Activated naive CD4-positive, alpha-beta T cell treated with anti-CD3 and anti-CD28 coated beads, Interleukin-2, amount 50 U/mL, for 24 hours (primary cell): Measurements from ENCODE around the gene GNG12.

ENCODE experiments used
- H3K27ac Mint-ChIP-seq: one replicate; pipeline ENCODE4 v1.8.0; 2021; ENCODE audit warnings: mild to moderate bottlenecking, mixed read lengths
- H3K27me3 Mint-ChIP-seq: one replicate; pipeline ENCODE4 v1.8.0; 2021; ENCODE audit warnings: mixed read lengths
- H3K36me3 Mint-ChIP-seq: one replicate; pipeline ENCODE4 v1.8.0; 2021; ENCODE audit warnings: mixed read lengths
- H3K4me1 Mint-ChIP-seq: one replicate; pipeline ENCODE4 v1.8.0; 2021; ENCODE audit warnings: mixed read lengths
- H3K4me3 Mint-ChIP-seq: one replicate; pipeline ENCODE4 v1.8.0; 2021; ENCODE audit warnings: mild to moderate bottlenecking, mixed read lengths
- H3K9me3 Mint-ChIP-seq: one replicate; pipeline ENCODE4 v1.8.0; 2021; ENCODE audit warnings: mixed read lengths

Gene GNG12

GRCh38 chr1:67811781-67812180 is 21.5 kb downstream of the GNG12 start:
- Mint-ChIP-seq H3K9me3 (no peaks in the 10 kb centered on the region), H3K27ac (no peak overlapping the region), H3K4me3 (no peak overlapping the region), H3K27me3 (no peaks in the 10 kb centered on the region), H3K4me1 (no peaks in the 10 kb centered on the region), H3K36me3 (no peaks in the 10 kb centered on the region)

GRCh38 chr1:67809887-67810286 is 23.4 kb downstream of the GNG12 start:
- Mint-ChIP-seq H3K27ac (no peak overlapping the region), H3K27me3 (peaks cover 5% of the 10 kb centered on the region), H3K36me3 (no peaks in the 10 kb centered on the region)

GRCh38 chr1:67807282-67807681 is 26.0 kb downstream of the GNG12 start:
- Mint-ChIP-seq H3K9me3 (no peaks in the 10 kb centered on the region), H3K4me1 (no peaks in the 10 kb centered on the region), H3K36me3 (no peaks in the 10 kb centered on the region), H3K27me3 (peaks cover 18% of the 10 kb centered on the region), H3K4me3 (no peak overlapping the region), H3K27ac (no peak overlapping the region)

More at GRCh38 chr1:67809887-67810286, 23.4 kb downstream of the GNG12 start:
- Mint-ChIP-seq H3K4me3 (no peak overlapping the region), H3K4me1 (no peaks in the 10 kb centered on the region), H3K9me3 (no peaks in the 10 kb centered on the region)

- no peak overlapping the region for H3K4me3 Mint-ChIP-seq
- no peaks in the 10 kb centered on the region for H3K9me3 Mint-ChIP-seq
- no peaks in the 10 kb centered on the region for H3K4me1 Mint-ChIP-seq
- H3K27me3 Mint-ChIP-seq: peaks cover 30% of the 10 kb centered on the region
- H3K36me3 Mint-ChIP-seq: no peaks in the 10 kb centered on the region
- no peak overlapping the region for H3K27ac Mint-ChIP-seq
Measured at GRCh38 chr1:67804710-67805109, 28.6 kb downstream of the GNG12 start.

GRCh38 chr1:67803380-67804279 is 29.6 kb downstream of the GNG12 start:
- no peak overlapping the region for H3K27ac Mint-ChIP-seq
- no peak overlapping the region for H3K4me3 Mint-ChIP-seq
- H3K36me3 Mint-ChIP-seq: no peaks in the 10 kb centered on the region
- no peaks in the 10 kb centered on the region for H3K9me3 Mint-ChIP-seq
- peaks cover 30% of the 10 kb centered on the region for H3K27me3 Mint-ChIP-seq
- no peaks in the 10 kb centered on the region for H3K4me1 Mint-ChIP-seq

GRCh38 chr1:67802565-67802964 is 30.7 kb downstream of the GNG12 start:
- H3K4me3 Mint-ChIP-seq: no peak overlapping the region
- H3K27ac Mint-ChIP-seq: no peak overlapping the region
- peaks cover 37% of the 10 kb centered on the region for H3K27me3 Mint-ChIP-seq

GRCh38 chr1:67801903-67802302 is 31.4 kb downstream of the GNG12 start:
- H3K4me3 Mint-ChIP-seq: no peak overlapping the region
- H3K27me3 Mint-ChIP-seq: peaks cover 38% of the 10 kb centered on the region
- H3K4me1 Mint-ChIP-seq: no peaks in the 10 kb centered on the region
- H3K9me3 Mint-ChIP-seq: no peaks in the 10 kb centered on the region
- no peaks in the 10 kb centered on the region for H3K36me3 Mint-ChIP-seq
- H3K27ac Mint-ChIP-seq: no peak overlapping the region

More at GRCh38 chr1:67802565-67802964, 30.7 kb downstream of the GNG12 start:
- H3K9me3 Mint-ChIP-seq: no peaks in the 10 kb centered on the region
- no peaks in the 10 kb centered on the region for H3K4me1 Mint-ChIP-seq
- no peaks in the 10 kb centered on the region for H3K36me3 Mint-ChIP-seq

- peaks cover 10% of the 10 kb centered on the region for H3K27me3 Mint-ChIP-seq
- H3K27ac Mint-ChIP-seq: no peak overlapping the region
- H3K36me3 Mint-ChIP-seq: no peaks in the 10 kb centered on the region
- no peaks in the 10 kb centered on the region for H3K9me3 Mint-ChIP-seq
- no peak overlapping the region for H3K4me3 Mint-ChIP-seq
- no peaks in the 10 kb centered on the region for H3K4me1 Mint-ChIP-seq
Measured at GRCh38 chr1:67795179-67795912, 37.9 kb downstream of the GNG12 start.

- no peak overlapping the region for H3K4me3 Mint-ChIP-seq
- no peaks in the 10 kb centered on the region for H3K36me3 Mint-ChIP-seq
- H3K4me1 Mint-ChIP-seq: no peaks in the 10 kb centered on the region
Measured at GRCh38 chr1:67793562-67793961, 39.7 kb downstream of the GNG12 start.

GRCh38 chr1:67792741-67793458 is 40.4 kb downstream of the GNG12 start:
- Mint-ChIP-seq H3K4me3 (no peak overlapping the region), H3K4me1 (no peaks in the 10 kb centered on the region), H3K9me3 (no peaks in the 10 kb centered on the region), H3K27me3 (peaks cover 6% of the 10 kb centered on the region), H3K27ac (no peak overlapping the region), H3K36me3 (no peaks in the 10 kb centered on the region)

More at GRCh38 chr1:67793562-67793961, 39.7 kb downstream of the GNG12 start:
- no peak overlapping the region for H3K27ac Mint-ChIP-seq
- no peaks in the 10 kb centered on the region for H3K9me3 Mint-ChIP-seq
- peaks cover 10% of the 10 kb centered on the region for H3K27me3 Mint-ChIP-seq

- H3K27ac Mint-ChIP-seq: no peak overlapping the region
- no peaks in the 10 kb centered on the region for H3K9me3 Mint-ChIP-seq
- peaks cover 2% of the 10 kb centered on the region for H3K27me3 Mint-ChIP-seq
- no peaks in the 10 kb centered on the region for H3K4me1 Mint-ChIP-seq
- H3K36me3 Mint-ChIP-seq: no peaks in the 10 kb centered on the region
- no peak overlapping the region for H3K4me3 Mint-ChIP-seq
Measured at GRCh38 chr1:67792103-67792502, 41.2 kb downstream of the GNG12 start.

- H3K36me3 Mint-ChIP-seq: no peaks in the 10 kb centered on the region
- H3K9me3 Mint-ChIP-seq: no peaks in the 10 kb centered on the region
- no peaks in the 10 kb centered on the region for H3K4me1 Mint-ChIP-seq
- H3K4me3 Mint-ChIP-seq: no peak overlapping the region
- no peak overlapping the region for H3K27ac Mint-ChIP-seq
- H3K27me3 Mint-ChIP-seq: peaks cover 2% of the 10 kb centered on the region
Measured at GRCh38 chr1:67791686-67792085, 41.6 kb downstream of the GNG12 start.

- Mint-ChIP-seq H3K4me3 (no peak overlapping the region), H3K27me3 (no peaks in the 10 kb centered on the region), H3K4me1 (no peaks in the 10 kb centered on the region), H3K9me3 (no peaks in the 10 kb centered on the region), H3K27ac (no peak overlapping the region), H3K36me3 (no peaks in the 10 kb centered on the region)
Measured at GRCh38 chr1:67791261-67791660, 42.0 kb downstream of the GNG12 start.

GRCh38 chr1:67790201-67790692 is 43.0 kb downstream of the GNG12 start:
- Mint-ChIP-seq H3K4me1 (no peaks in the 10 kb centered on the region), H3K36me3 (no peaks in the 10 kb centered on the region), H3K9me3 (no peaks in the 10 kb centered on the region), H3K27ac (no peak overlapping the region), H3K27me3 (no peaks in the 10 kb centered on the region), H3K4me3 (no peak overlapping the region)

GRCh38 chr1:67789551-67789950 is 43.7 kb downstream of the GNG12 start:
- Mint-ChIP-seq H3K27me3 (no peaks in the 10 kb centered on the region), H3K4me3 (no peak overlapping the region), H3K9me3 (no peaks in the 10 kb centered on the region), H3K4me1 (no peaks in the 10 kb centered on the region), H3K36me3 (no peaks in the 10 kb centered on the region), H3K27ac (no peak overlapping the region)
